NCI-H2081 treated with DMSO at 0.1 percent for 48 hours (cell line): ENCODE results near the gene CHST13.

Experiments
- DNase-seq: peaks from one replicate; lab custom pipeline; 2025; lab: John Stamatoyannopoulos, UW

CHST13 gene

GRCh38 chr3:126488185-126488584 is 35.8 kb upstream of the CHST13 start:
- no peak for DNase-seq

- DNase-seq: no peak
These were observed 34.9 kb upstream of the CHST13 start for GRCh38 chr3:126488886-126489569.

GRCh38 chr3:126490619-126491018 is 33.3 kb upstream of the CHST13 start:
- no peak for DNase-seq

GRCh38 chr3:126491221-126492013 is 32.5 kb upstream of the CHST13 start:
- no peak for DNase-seq

GRCh38 chr3:126493051-126493450 is 30.9 kb upstream of the CHST13 start:
- no peak for DNase-seq

- DNase-seq: no peak
These were observed 30.2 kb upstream of the CHST13 start for GRCh38 chr3:126493739-126494138.

GRCh38 chr3:126494204-126494969 is 29.6 kb upstream of the CHST13 start:
- no peak for DNase-seq

GRCh38 chr3:126494970-126495230 is 29.1 kb upstream of the CHST13 start:
- DNase-seq: no peak

GRCh38 chr3:126495786-126496185 is 28.2 kb upstream of the CHST13 start:
- DNase-seq: no peak

- no peak for DNase-seq
These were observed 26.8 kb upstream of the CHST13 start for GRCh38 chr3:126496894-126497850.

GRCh38 chr3:126497956-126498355 is 26.0 kb upstream of the CHST13 start:
- no peak for DNase-seq

- no peak for DNase-seq
These were observed 25.5 kb upstream of the CHST13 start for GRCh38 chr3:126498461-126498860.

GRCh38 chr3:126498929-126499328 is 25.0 kb upstream of the CHST13 start:
- no peak for DNase-seq

- DNase-seq: no peak
These were observed 24.6 kb upstream of the CHST13 start for GRCh38 chr3:126499401-126499800.

- no peak for DNase-seq
These were observed 23.9 kb upstream of the CHST13 start for GRCh38 chr3:126500016-126500415.

GRCh38 chr3:126501054-126501453 is 22.9 kb upstream of the CHST13 start:
- no peak for DNase-seq

- DNase-seq: no peak
These were observed 22.2 kb upstream of the CHST13 start for GRCh38 chr3:126501736-126502135.

- no peak for DNase-seq
These were observed 21.3 kb upstream of the CHST13 start for GRCh38 chr3:126502656-126503055.

- DNase-seq: no peak
These were observed 20.3 kb upstream of the CHST13 start for GRCh38 chr3:126503701-126504100.

- no peak for DNase-seq
These were observed 16.1 kb upstream of the CHST13 start for GRCh38 chr3:126507886-126508285.

GRCh38 chr3:126508564-126508964 is 15.4 kb upstream of the CHST13 start:
- DNase-seq: no peak
